ENCODE measurements around the gene FAM221B.
A peak's percentile ranks its signal among the peaks of the same experiment; 100 is the strongest.

FAM221B gene

DNA sequence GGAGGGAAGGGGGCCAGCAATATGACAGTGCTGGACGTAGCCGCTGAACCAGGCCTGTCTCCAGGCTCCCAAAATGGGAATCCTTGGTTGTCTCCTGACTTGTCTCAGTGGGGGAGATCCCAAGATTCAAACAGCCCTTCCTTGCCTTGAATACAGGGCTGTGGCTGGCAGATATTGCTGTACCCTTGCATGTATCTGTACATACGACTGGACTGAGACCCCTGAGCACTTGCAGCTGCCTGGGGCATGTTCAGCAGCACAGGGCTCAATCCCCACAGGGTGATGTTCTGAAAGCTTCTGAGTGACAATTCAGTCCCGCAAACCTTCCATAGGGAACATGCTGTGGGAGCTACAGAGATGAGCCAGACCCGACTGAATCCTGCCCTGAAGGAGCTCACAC is 28.4 kb upstream of the FAM221B start:
- no peak for FAIRE-seq
- no peak for DNase-seq (ENCODE audit: insufficient read length, low spot score)
- TF ChIP-seq POLR2A (IDR thresholded peaks at IDR 0.05; ENCODE audit: low read depth, low read length) = no peak

DNA sequence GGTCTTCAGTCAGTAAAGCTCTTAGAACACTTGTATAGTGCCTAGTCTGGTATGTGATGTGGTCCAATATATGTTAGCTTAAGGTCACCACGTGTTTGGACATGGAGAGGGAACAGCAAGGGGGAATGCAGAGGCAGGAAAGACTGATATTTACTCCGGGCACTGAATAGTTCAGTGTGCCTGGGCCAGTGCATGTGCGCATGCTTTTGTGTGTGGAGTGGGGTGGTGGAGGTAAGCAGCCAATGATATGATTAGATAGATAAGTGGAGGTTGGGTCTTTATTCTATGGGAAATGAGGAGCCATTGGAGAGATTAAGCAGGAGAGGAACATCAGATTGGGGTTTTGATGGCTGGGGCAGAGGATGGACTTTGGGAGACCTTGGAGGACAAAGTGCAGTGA is 27.7 kb upstream of the FAM221B start:
- FAIRE-seq (no peak), DNase-seq (ENCODE audit: insufficient read length, low spot score) (no peak)
- TF ChIP-seq POLR2A (IDR thresholded peaks at IDR 0.05; ENCODE audit: low read depth, low read length) = no peak

DNA sequence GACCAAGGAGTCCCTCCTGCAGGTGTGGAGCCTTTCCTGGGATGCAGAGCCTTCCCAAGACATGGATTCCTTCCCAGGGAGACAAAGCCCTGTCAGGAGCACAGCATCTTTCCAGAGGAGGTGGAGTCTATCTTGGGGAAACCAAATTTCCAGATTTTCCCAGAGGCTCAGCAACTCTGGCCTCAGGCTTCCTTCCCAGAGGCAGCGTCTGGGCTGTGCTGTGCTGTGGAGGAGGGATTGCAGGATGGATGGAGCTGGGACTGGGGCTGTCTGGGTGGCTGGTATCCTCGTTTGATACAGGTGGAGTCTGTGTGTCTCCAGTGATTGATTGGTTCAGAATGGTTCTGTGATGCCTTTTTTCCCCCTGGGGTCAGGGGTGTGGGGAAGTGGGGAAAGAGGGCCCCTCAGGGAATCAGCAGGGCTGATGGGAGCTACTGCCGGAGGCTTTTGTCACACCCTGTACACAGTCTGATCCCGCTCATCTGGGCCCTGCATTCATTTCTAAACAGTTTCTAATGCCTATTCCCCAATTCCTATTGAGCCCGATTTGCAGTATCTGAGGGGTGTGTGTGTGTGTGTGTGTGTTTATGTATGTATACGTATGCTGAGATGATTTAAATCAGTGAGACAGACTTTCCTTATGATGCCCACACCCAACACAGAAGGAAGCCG is 25.7 kb upstream of the FAM221B start:
- TF ChIP-seq POLR2A (IDR thresholded peaks at IDR 0.05; ENCODE audit: low read depth, low read length) = no peak
- no peak for FAIRE-seq
- no peak for DNase-seq (ENCODE audit: insufficient read length, low spot score)

GRCh38 chr9:35852876-35853865 is 24.6 kb upstream of the FAM221B start:
- FAIRE-seq (no peak), DNase-seq (ENCODE audit: insufficient read length, low spot score) (no peak)
- TF ChIP-seq POLR2A (IDR thresholded peaks at IDR 0.05; ENCODE audit: low read depth, low read length) = no peak

- FAIRE-seq (no peak), DNase-seq (ENCODE audit: insufficient read length, low spot score) (no peak)
Measured at GRCh38 chr9:35852267-35852815, 23.8 kb upstream of the FAM221B start.

DNA sequence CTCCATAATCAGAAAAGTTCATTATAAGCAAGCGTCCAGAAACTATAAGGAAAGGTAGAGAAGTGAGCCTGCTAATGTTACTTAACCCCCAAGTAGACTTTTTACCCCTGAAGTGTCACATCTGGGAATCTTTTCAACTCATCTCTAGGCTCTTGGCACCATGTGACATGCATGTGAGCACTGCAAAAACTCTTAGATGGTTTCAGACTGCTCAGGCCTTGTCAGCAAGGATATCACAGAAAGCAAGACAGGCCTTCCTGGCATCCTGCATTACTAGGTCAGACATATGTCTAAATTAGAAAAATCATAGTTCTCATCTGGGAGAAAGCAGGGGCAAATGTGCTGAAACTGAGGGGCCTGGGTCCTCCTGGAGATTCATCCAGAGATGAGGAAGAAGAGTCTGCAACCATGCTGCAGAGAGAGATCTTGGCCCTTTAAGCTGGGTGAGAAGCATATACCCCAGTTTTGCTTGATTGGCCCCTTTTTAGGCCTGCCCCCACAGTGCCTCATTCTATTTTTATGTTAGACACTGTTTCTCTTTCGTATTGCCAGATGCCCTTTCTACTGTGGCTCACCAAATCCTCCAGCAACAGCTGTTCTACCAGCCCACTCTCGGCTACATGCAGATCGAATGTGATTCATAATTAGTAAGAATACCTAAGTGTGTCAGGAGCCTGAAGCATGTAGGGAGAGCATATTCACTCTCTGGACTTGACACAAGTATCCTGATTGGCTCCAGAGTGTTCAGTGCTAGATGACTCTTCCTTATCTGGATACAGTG is 19.4 kb upstream of the FAM221B start:
- TF ChIP-seq POLR2A (IDR thresholded peaks at IDR 0.05; ENCODE audit: low read depth, low read length) = no peak
- peak; percentile 84 for FAIRE-seq
- peak; percentile 68 for DNase-seq (ENCODE audit: insufficient read length, low spot score)

More at GRCh38 chr9:35852267-35852815, 23.8 kb upstream of the FAM221B start:
- no peak for TF ChIP-seq POLR2A (IDR thresholded peaks at IDR 0.05; ENCODE audit: low read depth, low read length)

GRCh38 chr9:35845824-35846771 is 17.6 kb upstream of the FAM221B start:
- no peak for TF ChIP-seq POLR2A (IDR thresholded peaks at IDR 0.05; ENCODE audit: low read depth, low read length)
- FAIRE-seq (no peak), DNase-seq (ENCODE audit: insufficient read length, low spot score) (no peak)

GRCh38 chr9:35844628-35845270 is 16.2 kb upstream of the FAM221B start:
- no peak for TF ChIP-seq POLR2A (IDR thresholded peaks at IDR 0.05; ENCODE audit: low read depth, low read length)
- peak; percentile 63 for DNase-seq (ENCODE audit: insufficient read length, low spot score)

DNA sequence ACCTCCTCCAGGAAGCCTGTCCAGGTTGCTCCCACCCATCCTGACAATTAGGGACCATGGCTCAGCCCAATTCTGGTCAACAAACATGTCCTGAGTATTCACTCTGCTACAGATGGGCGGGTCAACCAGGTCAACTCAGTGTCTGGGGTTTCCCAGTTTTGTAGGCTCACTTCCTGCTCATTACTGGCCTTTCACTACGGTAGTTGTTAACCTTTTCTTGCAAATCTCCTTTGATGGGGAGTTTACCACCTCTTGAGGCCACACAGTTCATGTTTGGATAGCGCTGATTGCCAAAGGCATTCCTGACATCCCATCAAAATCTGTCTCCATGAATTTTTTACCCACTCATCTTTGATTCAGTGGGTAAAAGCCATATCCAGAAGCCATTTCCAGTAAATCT is 14.3 kb upstream of the FAM221B start:
- FAIRE-seq (no peak), DNase-seq (ENCODE audit: insufficient read length, low spot score) (no peak)
- TF ChIP-seq POLR2A (IDR thresholded peaks at IDR 0.05; ENCODE audit: low read depth, low read length) = no peak

More at GRCh38 chr9:35844628-35845270, 16.2 kb upstream of the FAM221B start:
- no peak for FAIRE-seq

DNA sequence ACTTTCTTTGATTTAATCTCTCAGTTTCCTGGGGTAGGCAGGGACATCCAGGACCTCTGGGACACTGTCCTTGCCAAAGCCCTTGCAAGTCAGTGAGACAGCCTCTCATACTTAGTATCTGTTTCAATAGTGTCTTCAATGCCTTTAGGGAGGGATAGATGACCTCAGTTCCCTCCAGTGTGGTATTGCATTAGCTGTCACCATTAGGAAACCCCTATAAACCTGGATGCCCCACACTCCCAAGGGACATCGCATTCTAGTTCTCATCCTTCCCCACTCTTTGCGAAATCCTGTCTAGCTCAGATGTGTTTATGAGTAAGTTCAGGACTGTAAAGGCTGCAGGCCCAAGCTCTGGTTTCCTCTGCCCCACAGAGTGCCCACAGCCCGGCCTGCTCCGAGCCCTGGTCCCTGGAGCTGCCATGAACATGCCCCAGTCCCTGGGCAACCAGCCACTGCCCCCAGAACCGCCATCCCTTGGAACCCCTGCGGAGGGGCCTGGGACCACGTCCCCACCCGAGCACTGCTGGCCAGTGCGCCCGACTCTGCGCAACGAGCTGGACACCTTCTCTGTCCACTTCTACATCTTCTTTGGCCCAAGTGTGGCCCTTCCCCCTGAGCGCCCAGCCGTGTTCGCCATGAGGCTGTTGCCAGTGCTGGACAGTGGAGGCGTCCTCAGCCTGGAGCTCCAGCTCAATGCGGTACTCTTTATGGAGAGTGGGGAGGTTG is 13.7 kb upstream of the FAM221B start:
- no peak for DNase-seq (ENCODE audit: insufficient read length, low spot score)
- TF ChIP-seq POLR2A (IDR thresholded peaks at IDR 0.05; ENCODE audit: low read depth, low read length) = no peak
- FAIRE-seq = no peak

DNA sequence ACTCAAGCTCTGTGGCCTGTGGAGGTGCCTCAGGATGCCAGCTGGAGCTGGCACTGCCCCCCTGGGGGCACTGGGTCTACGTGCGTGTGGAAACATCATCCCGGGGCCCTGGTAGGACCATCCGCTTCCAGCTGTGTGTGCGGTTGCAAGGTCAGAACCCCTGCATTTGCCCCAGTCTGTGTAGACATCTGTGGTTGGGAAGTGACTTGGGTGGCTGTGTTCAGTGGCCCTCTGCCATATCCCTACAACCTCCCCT is 13.0 kb upstream of the FAM221B start:
- FAIRE-seq (no peak), DNase-seq (ENCODE audit: insufficient read length, low spot score) (no peak)
- TF ChIP-seq POLR2A (IDR thresholded peaks at IDR 0.05; ENCODE audit: low read depth, low read length) = no peak

Measured in H54 (cell line).